ENCODE measurements around the gene CADM4.
"Not testable (repeated sequence)": the region's sequence is repeated elsewhere in the genome, so short reads cannot be mapped to it uniquely, and the experiment has no call there.

The CADM4 gene

DNA sequence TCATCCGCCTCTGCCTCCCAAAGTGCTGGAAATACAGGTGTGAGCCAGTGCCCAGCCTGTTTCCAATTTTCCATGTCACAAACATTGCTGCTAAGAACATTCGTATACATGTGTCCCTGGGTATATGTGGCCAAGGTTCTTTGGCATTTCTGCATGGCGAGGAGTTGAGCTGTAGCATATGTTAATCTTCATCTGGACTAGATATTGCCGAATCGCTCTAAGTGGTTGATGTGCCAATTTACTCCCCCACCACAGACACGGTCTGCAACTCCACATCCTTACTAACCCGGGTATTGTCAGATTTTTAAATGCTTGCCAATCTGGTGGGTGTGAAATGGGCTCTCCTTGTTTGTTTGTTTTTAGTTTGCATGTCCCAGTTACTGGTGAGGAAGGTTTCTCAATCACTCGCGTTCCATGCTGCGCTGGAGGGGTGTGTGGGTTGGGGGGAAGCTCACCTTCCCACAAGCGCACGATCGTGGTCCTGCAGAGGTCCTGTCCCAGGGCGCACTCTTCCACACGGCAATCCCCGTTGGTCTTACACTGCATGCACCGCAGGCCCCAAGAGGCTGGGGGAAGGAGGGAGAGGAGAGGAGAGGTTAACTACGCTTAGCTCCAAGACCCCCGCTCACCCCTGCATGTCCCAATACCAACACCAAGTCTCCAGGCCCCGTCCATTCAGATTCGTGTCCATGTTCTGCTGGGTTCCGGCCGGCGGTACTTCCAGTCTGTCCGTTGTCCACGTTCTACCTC, 27.7 kb upstream of the CADM4 start:
- intact Hi-C loops (cut with DNase I), result no loop called here
- DNase-seq, result peak in 1 of 42 donors; percentile 10

DNA sequence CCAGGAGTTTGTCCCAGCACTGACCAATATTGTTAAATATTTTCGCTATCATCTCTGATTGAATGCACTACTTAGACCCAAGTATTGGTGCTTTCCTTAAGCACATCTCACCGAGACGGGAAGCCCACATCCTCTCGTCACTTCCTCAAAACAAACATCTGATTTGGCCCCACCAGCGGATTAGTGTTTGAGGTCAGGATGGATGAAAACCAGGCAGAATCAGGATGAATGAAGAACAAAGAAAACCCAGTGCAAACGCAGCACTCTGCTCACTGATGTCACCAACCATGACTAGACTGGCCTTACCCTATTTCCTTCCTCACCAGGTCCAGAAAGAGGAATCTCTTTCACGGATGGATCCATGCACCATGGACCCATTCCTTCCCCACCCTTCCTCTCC, 24.4 kb upstream of the CADM4 start:
- intact Hi-C loops (cut with DNase I), result no loop called here

DNA sequence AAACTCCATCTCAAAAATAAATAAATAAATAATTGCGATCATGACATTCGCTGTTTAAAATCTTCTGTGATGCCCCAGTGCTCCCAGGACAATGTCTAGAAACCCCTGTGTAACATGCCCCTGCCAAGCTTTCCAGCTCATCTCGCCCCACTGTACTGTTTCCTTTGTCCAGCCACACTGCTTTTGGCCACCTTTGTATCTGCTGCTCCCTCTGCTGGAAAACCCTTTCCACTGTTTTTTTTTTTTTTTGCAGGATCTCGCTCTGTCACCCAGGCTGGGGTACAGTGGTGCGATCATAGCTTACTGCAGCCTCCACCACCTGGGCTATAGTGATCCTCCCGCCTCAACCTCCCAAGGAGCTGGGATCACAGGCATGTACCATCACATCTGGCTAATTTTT, 22.8 kb upstream of the CADM4 start:
- DNase-seq, result no peak

More for the DNA sequence above, 24.4 kb upstream of the CADM4 start:
- peak in 3 of 42 donors; percentile 20 to 31 (median 22) for DNase-seq

DNA sequence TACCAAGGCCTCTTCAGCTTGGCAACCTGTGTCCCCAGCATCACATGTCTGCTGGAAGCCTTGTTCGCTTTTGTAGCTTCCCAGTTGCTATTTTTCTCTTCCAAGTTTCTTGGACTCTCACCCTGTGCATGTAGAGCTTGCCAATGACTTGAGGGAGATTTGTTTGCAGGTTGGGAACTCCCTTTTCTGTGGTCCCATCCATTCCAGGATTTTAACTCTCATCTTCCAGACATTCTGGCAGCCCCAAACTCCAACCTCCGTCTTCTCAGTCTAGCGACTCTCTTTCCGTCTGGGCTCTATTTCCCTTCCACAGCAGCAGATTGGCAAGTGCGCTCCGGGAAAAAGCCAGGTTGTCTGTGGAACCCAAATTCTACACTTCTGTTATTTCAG, 21.3 kb upstream of the CADM4 start:
- intact Hi-C loops (cut with DNase I), result no loop called here

More for the DNA sequence above, 22.8 kb upstream of the CADM4 start:
- intact Hi-C loops (cut with DNase I), result no loop called here

DNA sequence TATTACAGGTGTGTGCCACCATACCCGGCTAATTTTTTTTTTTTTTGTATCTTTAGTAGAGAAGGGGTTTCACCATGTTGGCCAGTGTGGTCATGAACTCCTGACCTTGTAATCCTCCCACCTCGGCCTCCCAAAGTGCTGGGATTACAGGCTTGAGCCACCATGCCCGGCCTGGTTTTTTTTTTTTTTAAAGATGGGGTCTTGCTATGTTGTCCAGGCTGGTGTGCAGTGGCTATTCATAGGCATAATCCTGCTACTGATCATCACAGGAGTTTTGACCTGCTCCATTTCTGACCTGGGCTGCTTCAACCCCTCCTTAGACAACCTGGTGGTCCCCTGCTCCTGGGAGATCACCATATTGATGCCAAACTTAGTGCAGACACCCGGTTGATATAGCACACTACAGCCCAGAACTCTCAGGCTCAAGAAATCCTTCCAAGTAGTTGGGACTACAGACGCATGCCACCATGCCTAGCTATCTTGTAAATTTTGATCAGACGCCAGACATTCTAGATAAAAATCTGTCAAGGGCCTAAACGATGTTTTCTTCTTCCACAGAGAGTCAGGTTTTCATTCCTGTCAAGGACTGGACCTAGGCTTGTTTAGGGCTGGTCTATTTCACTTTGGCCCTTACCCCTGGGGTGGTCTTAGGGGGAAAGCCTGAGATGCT, 20.8 kb upstream of the CADM4 start:
- DNase-seq, result no peak
- intact Hi-C loops (cut with DNase I), result no loop called here

More for the DNA sequence above, 21.3 kb upstream of the CADM4 start:
- DNase-seq, result peak in 1 of 42 donors; percentile 15

DNA sequence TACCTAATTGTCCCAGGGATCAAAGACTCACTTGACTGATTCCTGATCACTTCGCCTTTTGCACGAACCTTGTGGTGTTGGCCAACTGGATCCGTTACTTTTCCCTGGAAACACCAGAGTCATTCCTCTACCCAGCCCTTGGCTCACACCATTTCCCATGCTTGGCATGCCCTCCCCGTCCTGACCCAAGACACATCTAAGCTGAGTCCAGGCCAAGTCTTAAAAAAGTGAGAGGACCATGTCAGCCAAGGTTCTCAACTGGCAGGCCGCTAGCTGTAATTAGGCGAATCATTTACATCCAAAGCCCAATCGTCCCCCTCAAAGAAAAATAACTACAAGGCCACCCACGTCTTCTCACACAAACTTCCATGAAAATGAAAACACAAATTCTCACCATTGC, 18.8 kb upstream of the CADM4 start:
- peak in 5 of 42 donors; percentile 18 to 37 (median 34) for DNase-seq
- intact Hi-C loops (cut with DNase I), result no loop called here

DNA sequence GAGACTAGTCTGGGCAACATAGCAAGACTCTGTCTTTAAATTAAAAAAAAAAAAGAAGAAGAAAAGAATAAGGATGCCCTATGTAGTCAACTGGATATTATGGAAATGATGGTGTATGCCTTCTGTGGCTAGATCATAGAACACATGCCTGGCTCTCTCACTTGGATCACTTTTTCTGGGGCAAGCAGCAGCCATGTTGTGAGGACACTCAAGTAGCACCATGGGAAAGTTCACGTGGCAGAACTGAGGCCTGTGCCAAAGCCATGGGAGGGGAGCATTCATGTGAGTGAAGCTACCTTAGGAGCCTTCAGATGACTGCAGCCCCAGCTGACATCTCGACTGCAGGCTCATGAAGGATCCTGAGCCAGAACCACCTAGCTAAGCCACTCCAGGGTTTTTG, 18.4 kb upstream of the CADM4 start:
- no peak for DNase-seq
- intact Hi-C loops (cut with DNase I), result no loop called here

DNA sequence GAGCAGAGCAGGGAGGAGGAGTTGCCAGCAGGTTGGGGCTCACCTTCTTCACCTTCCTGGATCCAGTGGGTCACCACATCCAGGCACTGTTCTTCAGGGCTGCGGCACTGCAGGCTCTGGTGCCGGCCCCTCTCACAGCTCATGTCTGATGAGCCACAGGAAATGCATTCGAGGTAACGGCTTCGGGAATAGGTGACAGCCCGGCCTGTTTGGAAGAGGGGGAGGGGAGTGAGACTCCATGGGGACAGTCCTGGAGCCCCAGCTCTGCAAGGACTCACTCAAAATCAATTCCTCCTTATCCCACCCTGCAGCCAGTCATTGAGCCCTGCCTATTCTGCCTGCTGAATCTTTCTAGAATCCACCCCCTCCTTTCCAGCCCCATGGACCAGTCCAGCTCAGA, 16.8 kb upstream of the CADM4 start:
- intact Hi-C loops (cut with DNase I), result no loop called here
- no peak for DNase-seq

DNA sequence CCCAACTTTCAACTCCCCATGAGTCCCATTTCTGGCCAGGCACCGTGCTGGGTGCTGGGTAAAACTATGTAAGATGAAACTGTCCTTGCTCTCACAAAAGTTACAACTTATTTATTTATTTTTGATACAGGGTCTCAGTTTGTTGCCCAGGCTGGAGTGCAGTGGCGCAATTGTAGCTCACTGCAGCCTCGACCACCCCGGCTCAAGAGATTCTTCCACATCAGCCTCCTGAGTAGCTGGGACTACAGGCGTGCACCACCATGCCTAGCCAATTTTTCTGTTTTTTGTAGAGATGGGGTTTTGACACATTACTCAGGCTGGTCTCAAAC, 12.9 kb upstream of the CADM4 start:
- DNase-seq, result no peak
- intact Hi-C loops (cut with DNase I), result loop anchor here (5.0 kb wide), 1 partner anchor 55 kb away; the partner anchor contains the start of genes IRGQ and ZNF576

DNA sequence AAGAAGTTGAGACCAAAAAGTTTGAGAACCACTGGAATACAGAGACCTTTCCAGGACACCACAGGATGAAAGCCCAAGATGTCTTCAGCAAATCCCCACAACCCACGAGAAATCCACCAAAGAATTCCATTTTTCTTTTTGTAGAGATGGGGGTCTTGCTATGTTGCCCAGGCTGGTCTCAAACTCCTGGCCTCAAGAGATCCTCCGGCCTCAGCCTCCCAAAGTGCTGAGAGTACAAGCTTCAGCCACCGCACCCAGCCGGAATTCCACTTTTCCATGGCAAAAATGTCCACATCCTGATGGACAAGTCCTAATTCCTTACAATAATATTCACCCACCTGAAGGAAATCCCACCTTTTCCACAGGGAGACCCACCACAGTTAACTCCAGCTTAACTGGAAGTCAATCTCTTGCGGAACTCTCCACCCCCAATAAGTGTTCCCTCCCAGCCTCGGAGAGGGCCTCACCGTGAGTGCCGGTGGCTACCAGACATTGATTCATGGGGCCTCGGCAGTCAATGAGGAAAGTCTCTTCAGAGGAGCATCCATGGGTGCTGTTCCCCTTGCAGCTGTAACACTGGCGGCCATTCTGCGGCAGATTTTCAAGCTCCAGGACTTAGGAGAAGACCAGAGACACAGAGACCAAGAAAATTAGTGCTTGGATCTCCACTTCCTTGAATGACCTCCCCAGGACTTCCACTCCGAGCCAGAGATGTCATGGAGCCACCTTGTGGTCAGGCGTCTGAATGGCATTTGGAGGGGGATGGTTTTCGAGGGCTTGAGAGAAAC, 12.3 kb upstream of the CADM4 start:
- intact Hi-C loops (cut with DNase I), result loop anchor here (5.0 kb wide), 1 partner anchor 55 kb away; the partner anchor contains the start of genes IRGQ and ZNF576
- peak in 41 of 42 donors; percentile 51 to 90 (median 77) for DNase-seq

DNA sequence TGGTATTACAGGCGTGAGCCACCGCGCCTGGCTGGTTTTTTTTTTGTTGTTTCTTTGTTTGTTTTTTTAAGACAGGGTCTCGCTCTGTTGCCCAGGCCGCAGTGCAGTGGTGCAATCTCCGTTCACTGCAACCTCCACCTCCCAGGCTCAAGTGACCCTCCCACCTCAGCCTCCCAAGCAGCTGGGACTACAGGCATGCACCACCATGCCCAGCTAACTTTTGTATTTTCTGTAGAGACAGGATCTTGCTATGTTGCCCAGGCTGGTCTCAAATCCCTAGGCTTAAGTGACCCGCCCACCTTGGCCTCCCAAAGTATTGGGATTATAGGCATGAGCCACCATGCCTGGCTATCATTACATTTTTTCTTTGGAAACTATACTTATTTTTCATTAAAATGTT, 10.6 kb upstream of the CADM4 start:
- DNase-seq, result not testable (repeated sequence)

DNA sequence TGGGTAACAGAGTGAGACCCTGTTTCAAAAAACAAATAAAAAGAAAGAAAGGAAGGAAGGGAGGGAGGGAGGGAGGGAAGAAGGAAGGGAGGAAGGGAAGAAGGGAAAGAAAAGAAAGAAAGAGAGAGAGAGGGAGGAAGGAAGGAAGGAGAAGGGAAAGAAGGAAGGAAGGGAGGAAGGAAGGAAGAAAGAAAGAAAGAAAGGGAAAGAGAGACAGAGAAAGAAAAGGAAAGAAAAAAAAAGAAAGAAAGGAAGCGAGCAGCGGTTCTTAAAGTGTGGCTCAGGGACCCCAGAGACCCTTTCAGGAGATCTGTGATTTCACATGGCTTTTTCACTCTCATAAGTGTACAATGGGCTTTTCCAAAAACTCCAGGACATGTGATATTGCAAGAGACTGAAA, 9.9 kb upstream of the CADM4 start:
- intact Hi-C loops (cut with DNase I), result no loop called here

More for the DNA sequence above, 10.6 kb upstream of the CADM4 start:
- intact Hi-C loops (cut with DNase I), result loop anchor here (5.0 kb wide), 1 partner anchor 53 kb away; the partner anchor contains the start of genes IRGQ and ZNF576

DNA sequence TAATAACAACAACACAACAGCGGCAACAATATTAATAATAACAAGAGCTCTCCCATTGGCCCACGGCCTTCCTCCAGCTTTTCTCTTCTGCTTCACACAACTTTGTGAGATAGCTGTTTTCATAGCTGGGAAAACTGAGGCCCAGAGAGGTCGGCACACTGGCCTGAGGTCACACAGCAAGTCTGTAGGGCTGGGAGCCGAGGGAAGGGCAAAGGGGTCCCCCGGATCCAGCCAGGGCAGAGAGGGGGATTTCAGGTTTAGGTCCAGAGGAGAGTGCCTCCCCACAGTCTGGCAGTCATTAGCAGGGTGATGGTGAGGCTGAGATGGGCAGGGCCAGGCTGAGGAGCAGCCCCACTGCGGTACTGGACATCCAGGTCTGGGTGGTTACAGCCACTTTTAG, 9.0 kb upstream of the CADM4 start:
- intact Hi-C loops (cut with DNase I), result no loop called here
- no peak for DNase-seq

More for the DNA sequence above, 9.9 kb upstream of the CADM4 start:
- no peak for DNase-seq

DNA sequence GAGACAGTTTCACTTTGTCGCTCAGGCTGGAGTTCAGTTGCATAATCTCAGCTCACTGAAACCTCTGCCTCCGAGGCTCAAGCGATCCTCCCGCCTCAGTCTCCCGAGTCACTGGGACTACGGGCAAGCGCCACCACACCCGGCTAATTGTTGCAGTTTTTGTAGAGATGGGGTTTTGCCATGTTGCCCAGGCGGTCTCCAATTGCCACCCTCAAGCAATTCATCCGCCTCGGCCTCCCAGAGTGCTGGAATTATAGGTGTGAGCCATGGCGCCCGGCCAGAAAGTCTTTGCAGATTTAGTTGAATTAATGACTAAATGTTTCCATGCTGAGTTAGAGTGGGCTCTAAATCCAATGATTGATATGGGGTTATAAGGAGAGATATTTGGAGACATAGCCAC, 4.5 kb upstream of the CADM4 start:
- intact Hi-C loops (cut with DNase I), result no loop called here
- no peak for DNase-seq

DNA sequence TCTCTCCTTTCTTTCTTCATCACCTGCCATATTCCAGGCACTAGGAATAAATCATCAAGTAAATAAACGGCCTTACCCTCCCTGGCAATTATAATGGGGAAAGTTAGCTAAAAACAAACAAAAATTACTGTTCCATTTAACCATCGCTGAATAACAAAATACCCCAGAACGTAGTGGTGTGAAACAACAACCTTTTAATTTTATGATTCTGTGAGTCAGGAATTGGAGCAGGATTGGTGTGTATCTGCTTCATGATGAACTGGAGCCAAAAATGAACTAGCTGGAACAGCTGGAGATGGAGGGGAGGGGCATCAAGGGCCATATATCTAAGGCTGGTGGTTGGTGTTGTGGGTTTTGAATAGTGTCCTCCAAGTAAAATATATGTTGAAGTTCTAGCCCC, 3.7 kb upstream of the CADM4 start:
- intact Hi-C loops (cut with DNase I), result no loop called here

DNA sequence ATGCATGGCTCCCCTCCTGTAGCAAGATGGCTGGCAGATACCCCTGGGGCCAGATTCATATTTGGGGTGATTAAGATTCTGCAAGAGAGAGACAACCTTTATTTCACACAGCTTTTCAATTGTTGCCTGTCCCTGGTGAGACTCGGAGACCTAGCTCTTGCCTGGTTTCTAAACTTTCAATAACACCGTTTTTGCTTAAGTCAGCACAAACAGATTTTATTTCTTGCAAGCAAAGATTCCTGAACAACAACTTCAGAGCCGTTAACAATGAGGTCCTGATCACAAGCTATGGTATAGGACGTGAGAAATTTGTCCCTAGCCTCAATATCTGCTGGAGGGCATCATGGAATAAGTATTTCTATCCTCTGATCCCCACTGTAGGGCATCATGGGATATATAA, 2.9 kb upstream of the CADM4 start:
- no peak for DNase-seq
- intact Hi-C loops (cut with DNase I), result no loop called here

More for the DNA sequence above, 3.7 kb upstream of the CADM4 start:
- DNase-seq, result no peak

DNA sequence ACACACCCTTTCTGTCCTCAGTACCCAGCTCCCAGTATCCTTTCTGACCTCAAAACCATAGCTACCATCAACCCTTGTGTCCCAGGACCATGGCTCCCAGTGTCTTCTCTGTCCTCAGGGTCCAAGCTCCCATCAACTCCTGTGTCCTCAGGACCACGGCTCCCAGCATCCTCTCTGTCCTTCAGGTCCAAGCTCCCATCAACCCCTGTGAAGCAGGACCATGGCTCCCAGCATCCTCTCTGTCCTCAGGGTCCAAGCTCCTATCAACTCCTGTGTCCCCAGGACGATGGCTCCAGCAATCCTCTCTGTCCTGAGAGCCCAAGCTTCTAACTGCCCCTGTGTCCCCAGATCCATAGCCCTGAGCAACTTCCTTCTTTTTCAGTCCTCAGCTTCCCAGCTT, 1.7 kb upstream of the CADM4 start:
- DNase-seq, result no peak
- intact Hi-C loops (cut with DNase I), result no loop called here

DNA sequence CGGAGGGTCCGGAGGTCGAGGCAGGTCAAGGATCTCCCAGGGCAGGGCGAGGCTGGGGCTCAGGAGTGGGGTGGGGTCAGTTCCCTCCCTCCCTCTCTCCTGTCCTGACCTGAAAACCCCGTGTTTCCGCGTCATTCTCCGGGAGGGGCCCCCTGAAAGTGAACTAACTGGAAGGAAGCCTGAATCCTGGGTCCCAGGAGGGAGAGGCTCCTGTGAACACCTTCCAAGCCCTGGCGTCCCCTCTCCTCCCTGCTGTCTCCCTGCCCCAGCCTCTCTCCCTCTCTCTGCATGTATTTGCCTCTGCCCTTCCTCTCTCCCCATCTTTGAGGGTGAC, 741 bp upstream of the CADM4 start:
- DNase-seq, result no peak
- intact Hi-C loops (cut with DNase I), result no loop called here

DNA sequence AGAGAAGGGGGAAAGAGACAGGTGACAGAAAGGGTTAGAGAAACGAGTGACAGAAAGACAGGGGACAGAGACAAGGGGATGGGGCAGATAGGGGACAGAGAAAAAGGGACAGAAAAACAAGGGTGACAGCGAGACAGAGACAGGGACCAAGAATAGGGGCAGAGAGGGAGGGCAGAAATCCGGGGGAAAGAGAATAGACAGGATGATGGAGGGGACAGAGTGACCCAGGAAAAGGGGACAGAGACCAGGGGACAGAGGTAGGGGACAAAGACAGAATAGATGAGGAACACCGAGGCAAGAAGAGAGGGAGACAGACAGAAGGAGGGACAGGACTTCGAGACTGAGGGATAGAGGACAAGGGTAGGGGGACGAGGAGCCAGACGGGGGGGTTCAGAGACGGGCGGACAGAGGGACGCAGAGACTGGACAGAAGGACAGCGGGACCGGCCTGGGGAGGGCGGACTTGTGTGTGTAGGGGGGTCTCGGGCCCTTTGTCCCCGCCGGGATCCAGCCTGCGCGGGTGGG, 593 bp downstream of the CADM4 start:
- intact Hi-C loops (cut with DNase I), result no loop called here
- DNase-seq, result peak in 3 of 42 donors; percentile 13 to 29 (median 15)
